Transverse colon (tissue), 4 donors: ENCODE measurements around the gene FBXO30. TPM values are rescaled to one million over a fixed set of nuclear protein-coding genes. Genes with fewer than 3 reads are reported as not detected.
A peak's percentile ranks its signal among the peaks of the same experiment; 100 is the strongest.

Experiments
- DNase-seq: peaks from one replicate; pipeline ENCODE4 v3.0.0-alpha.2; 2019
- H3K27ac ChIP-seq, 4 donors: fragments of 200-600 bp; sonication (generic); 2 replicates each; pipeline ENCODE4 v1.5.1; 2016 to 2018; ENCODE audit warnings: inconsistent platforms in 4 of 4
- H3K27me3 ChIP-seq: fragments of 200-600 bp; sonication (generic); 2 replicates; pipeline ENCODE4 v1.5.1; 2017; ENCODE audit warnings: inconsistent platforms
- H3K36me3 ChIP-seq, 4 donors: fragments of 200-600 bp; sonication (generic); 2 replicates each; pipeline ENCODE4 v1.5.1; 2017 to 2019; ENCODE audit warnings: inconsistent platforms in 4 of 4
- H3K4me1 ChIP-seq, 4 donors: fragments of 200-600 bp; sonication (generic); 2 replicates each; pipeline ENCODE4 v1.5.1; 2017 to 2020; ENCODE audit warnings: inconsistent platforms in 4 of 4
- H3K4me3 ChIP-seq, 4 donors: fragments of 200-600 bp; sonication (generic); 1 replicate in 1 of 4; 2 replicates in 3 of 4; pipeline versions ENCODE4 v1.5.1 to v1.6.1; 2017 to 2019; ENCODE audit warnings: inconsistent platforms in 4 of 4
- H3K9me3 ChIP-seq, 2 donors: fragments of 200-600 bp; sonication (generic); 2 replicates each; pipeline ENCODE4 v1.5.1; 2017 to 2019; ENCODE audit warnings: inconsistent platforms in 2 of 2
- CTCF ChIP-seq, 5 experiments: fragments of 200-600 bp in 3 of 5; fragments of 450-650 bp in 2 of 5; sonication (generic) in 3 of 5; IDR thresholded peaks; 1 replicate in 2 of 5; 2 replicates in 3 of 5; pipeline ENCODE4 v1.5.1; 2016 to 2017; ENCODE audit warnings: antibody characterized with exemption in 5 of 5, inconsistent platforms in 3 of 5, mild to moderate bottlenecking in 2 of 5, moderate library complexity in 1 of 5
- EP300 ChIP-seq: sonication (generic); formaldehyde crosslinking; IDR thresholded peaks from one replicate; pipeline ENCODE4 v1.6.1; 2017; ENCODE audit warnings: antibody characterized with exemption, low read depth
- POLR2A ChIP-seq: fragments of 450-650 bp; IDR thresholded peaks from one replicate; pipeline ENCODE4 v1.6.1; 2016; ENCODE audit warnings: antibody characterized with exemption, mild to moderate bottlenecking, moderate library complexity
- POLR2AphosphoS5 ChIP-seq, 3 donors: sonication (generic); formaldehyde crosslinking; IDR thresholded peaks; one replicate each; pipeline ENCODE4 v1.6.1; 2016; ENCODE audit warnings: antibody characterized with exemption in 3 of 3
- WGBS, 2 donors: methylation state at CpG; one replicate each; pipeline ENCODE4 v1.1.5; 2018; ENCODE audit warnings: low coverage in 1 of 2; 5-methylcytosine and 5-hydroxymethylcytosine counted together
- in situ Hi-C, 4 donors: fragments of 200-750 bp; cut with MboI; loops; one replicate each; pipeline versions ENCODE4 v1.15.0 to v1.15.1; 2017; ENCODE audit warnings: low sequenced_read_pairs in 3 of 4, low pct_ligation_motif_present in 1 of 4, low pct_unique_long_range_greater_than_20kb in 1 of 4
- intact Hi-C: fragments of 100-400 bp; cut with DNase I; formaldehyde crosslinking; loops from one replicate; pipeline ENCODE4 v1.15.1; 2023; ENCODE audit warnings: low total_unique reads
- total RNA-seq, 4 donors: library from RNA; depleted of rRNA; stranded (reverse); fragments of >200 nt; gene quantifications; one replicate each; pipeline ENCODE4 v1.1.0, GENCODE V29; 2016

The FBXO30 gene
- total RNA-seq, 4 donors from 2014 or later = 6.0 to 13.0 (median 9.2) TPM

GRCh38 chr6:145819994-145820393 is 5.4 kb upstream of the FBXO30 start:
- H3K27ac ChIP-seq = no peak overlapping the region
- no peaks in the 10 kb centered on the region for H3K27me3 ChIP-seq
- H3K36me3 ChIP-seq = no peaks in the 10 kb centered on the region
- 89 to 91% methylated on average over 1 of the region's 1 CpG for WGBS, 2 donors
- DNase-seq = no peak
- H3K4me1 ChIP-seq = peaks cover 0 to 12% (median 7%) of the 10 kb centered on the region in 4 donors
- TF ChIP-seq EP300 (no peak), POLR2AphosphoS5 (IDR thresholded peaks at IDR 0.05) (no peak), POLR2A (no peak)
- no peak overlapping the region for H3K4me3 ChIP-seq
- no peaks in the 10 kb centered on the region for H3K9me3 ChIP-seq
- intact Hi-C loops (loop anchor here (10.0 kb wide), 1 partner anchor 65 kb away; no protein-coding TSS in a partner anchor), in situ Hi-C loops (loop anchor here in 2 of 4 donors (10.0 to 25.0 kb wide), 2 partner anchors 85 to 142 kb away; partner anchors contain the start of genes EPM2A (in 2 of the 2) and SHPRH (in 1 of the 2))

GRCh38 chr6:145818796-145819195 is 4.2 kb upstream of the FBXO30 start:
- 83 to 91% methylated on average over 1 to 2 of the region's 2 CpGs for WGBS, 2 donors

GRCh38 chr6:145816392-145816791 is 1.8 kb upstream of the FBXO30 start:
- H3K4me1 ChIP-seq = peaks cover 0 to 31% (median 19%) of the 10 kb centered on the region in 4 donors
- TF ChIP-seq POLR2A (no peak), CTCF (IDR thresholded peaks at IDR 0.05) (no peak), EP300 (no peak), POLR2AphosphoS5 (IDR thresholded peaks at IDR 0.05) (no peak)
- DNase-seq = no peak
- H3K4me3 ChIP-seq = no peak overlapping the region
- peak overlapping the region in 3 of 4 donors; percentile 95 to 99 (median 97) for H3K27ac ChIP-seq
- WGBS, 2 donors = 86 to 92% methylated on average over 8 of the region's 8 CpGs
- intact Hi-C loops (loop anchor here (10.0 kb wide), 1 partner anchor 68 kb away; no protein-coding TSS in a partner anchor), in situ Hi-C loops (loop anchor here in 2 of 4 donors (10.0 to 25.0 kb wide), 2 partner anchors 82 to 146 kb away; partner anchors contain the start of genes EPM2A (in 2 of the 2) and SHPRH (in 1 of the 2))
- no peaks in the 10 kb centered on the region for H3K9me3 ChIP-seq
- no peaks in the 10 kb centered on the region for H3K27me3 ChIP-seq
- no peaks in the 10 kb centered on the region for H3K36me3 ChIP-seq

More at GRCh38 chr6:145818796-145819195, 4.2 kb upstream of the FBXO30 start:
- no peak for DNase-seq
- Histone ChIP-seq H3K4me1 (peaks cover 0 to 12% (median 7%) of the 10 kb centered on the region in 4 donors), H3K4me3 (no peak overlapping the region), H3K9me3 (no peaks in the 10 kb centered on the region), H3K27ac (no peak overlapping the region), H3K36me3 (no peaks in the 10 kb centered on the region), H3K27me3 (no peaks in the 10 kb centered on the region)
- intact Hi-C loops = loop anchor here (10.0 kb wide), 1 partner anchor 66 kb away; no protein-coding TSS in a partner anchor
- TF ChIP-seq CTCF (IDR thresholded peaks at IDR 0.05) = no peak
- TF ChIP-seq EP300 = no peak
- no peak for TF ChIP-seq POLR2AphosphoS5 (IDR thresholded peaks at IDR 0.05)
- no peak for TF ChIP-seq POLR2A
- in situ Hi-C loops = loop anchor here in 2 of 4 donors (10.0 to 25.0 kb wide), 2 partner anchors 84 to 144 kb away; partner anchors contain the start of genes EPM2A (in 2 of the 2) and SHPRH (in 1 of the 2)

- TF ChIP-seq POLR2A (no peak), CTCF (IDR thresholded peaks at IDR 0.05) (peak in 1 of 5 experiments; percentile 20), POLR2AphosphoS5 (IDR thresholded peaks at IDR 0.05) (no peak), EP300 (no peak)
- Histone ChIP-seq H3K36me3 (no peaks in the 10 kb centered on the region), H3K27me3 (no peaks in the 10 kb centered on the region), H3K4me1 (peaks cover 0 to 37% (median 19%) of the 10 kb centered on the region in 4 donors), H3K27ac (peak overlapping the region; percentile 95 to 99 (median 97)), H3K9me3 (no peaks in the 10 kb centered on the region), H3K4me3 (peak overlapping the region; percentile 67 to 95 (median 80))
- 4 to 14% methylated on average over 1 to 25 of the region's 25 CpGs for WGBS, 2 donors
- DNase-seq = no peak
- intact Hi-C loops (loop anchor here (10.0 kb wide), 1 partner anchor 69 kb away; no protein-coding TSS in a partner anchor), in situ Hi-C loops (loop anchor here in 2 of 4 donors (10.0 to 25.0 kb wide), 2 partner anchors 81 to 147 kb away; partner anchors contain the start of genes EPM2A (in 2 of the 2) and SHPRH (in 1 of the 2))
Measured at GRCh38 chr6:145815309-145816274, 997 bp upstream of the FBXO30 start.
